COLO668 (cell line): ENCODE data around the gene STING1.
"Not testable (repeated sequence)": the region's sequence is repeated elsewhere in the genome, so short reads cannot be mapped to it uniquely, and the experiment has no call there.

Experiments
- DNase-seq: peaks from one replicate; lab custom pipeline; 2025; ENCODE audit not compliant: unreplicated experiment; lab: John Stamatoyannopoulos, UW

Gene STING1

DNA sequence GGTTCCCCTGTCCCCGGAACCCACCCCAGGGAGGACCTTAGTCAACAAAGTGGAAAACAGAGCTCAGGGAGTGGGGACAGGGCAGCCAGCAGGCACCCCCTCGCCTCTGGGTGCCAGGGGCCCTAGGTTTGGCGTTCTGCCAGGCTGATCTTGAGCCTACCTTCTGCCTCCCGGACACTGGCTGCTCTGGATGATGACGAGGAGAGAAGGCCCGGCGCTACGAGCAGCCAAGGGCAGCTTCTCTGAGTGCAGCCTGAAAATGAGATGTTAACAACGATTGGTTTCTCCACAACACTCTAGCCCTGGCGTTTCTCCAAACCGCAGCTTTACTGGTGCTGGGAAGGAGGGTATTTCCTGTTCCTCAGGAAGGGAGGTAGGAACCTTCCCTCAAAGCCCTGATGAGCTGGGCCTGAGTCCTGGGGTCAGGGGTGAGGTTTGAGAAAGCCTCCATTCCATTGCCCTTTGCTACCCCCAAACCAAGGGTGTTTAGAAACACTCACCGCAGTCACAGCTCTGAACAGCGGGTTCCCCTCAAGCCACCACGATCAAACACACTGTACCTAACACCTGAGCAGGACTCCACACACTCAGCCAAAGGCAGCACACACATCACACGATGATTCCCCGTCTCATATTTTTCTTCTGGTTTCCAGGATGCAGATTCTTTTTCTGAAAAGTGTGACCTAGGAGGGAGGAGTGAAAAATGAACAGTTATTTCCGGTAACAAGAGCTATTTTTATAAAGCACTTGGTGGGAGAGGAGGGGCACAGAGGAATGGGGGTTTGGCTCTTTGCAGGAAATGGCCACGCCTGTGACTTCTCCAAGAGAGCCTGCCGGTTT lies at the start of gene STING1:
TSS of gene STING1 (minus strand) at position 709 of the 840 bp plus-strand sequence. CDS start 1,054 bp downstream, outside the sequence.
- peak; percentile 47 for DNase-seq

DNA sequence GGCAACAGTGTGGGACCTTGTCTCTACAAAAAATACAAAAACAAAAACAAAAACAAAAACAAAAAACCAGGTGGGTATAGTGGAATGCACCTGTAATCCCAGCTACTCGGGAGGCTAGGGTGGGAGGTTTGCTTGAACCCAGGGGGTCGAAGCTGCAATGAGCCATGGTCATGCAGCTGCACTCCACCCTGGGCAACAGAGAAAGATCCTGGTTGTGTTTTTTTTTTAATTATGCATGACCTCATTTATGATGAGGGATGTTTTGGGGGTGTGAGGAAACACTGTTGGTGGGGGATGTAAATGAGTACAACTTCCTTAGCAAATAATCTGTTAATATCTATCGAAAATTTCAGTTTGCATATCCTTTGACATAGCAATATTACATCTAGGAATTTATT lies 49.2 kb upstream of the STING1 start:
- DNase-seq: no peak

- DNase-seq: not testable (repeated sequence)
These were observed 47.5 kb upstream of the STING1 start for GRCh38 chr5:139530079-139530478.

DNA sequence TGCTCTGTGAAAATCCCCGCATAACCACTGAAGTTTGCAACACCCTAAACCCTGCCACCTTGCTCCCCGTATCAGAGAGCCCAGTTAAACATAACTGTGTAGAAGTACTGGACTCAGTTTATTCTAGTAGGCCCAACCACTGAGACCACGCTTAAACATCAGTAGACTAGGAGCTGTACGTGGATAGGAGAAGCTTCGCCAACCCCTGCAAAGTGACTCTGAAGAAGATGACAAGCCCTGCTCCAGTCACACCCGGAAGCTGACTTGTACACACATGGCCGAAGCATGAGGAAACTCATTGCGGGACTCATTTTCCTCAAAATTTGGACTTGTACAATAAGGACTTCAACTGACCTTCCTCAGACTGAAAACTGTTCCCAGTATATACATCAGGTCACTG lies 46.1 kb upstream of the STING1 start:
- DNase-seq: not testable (repeated sequence)

GRCh38 chr5:139527896-139528467 lies 45.4 kb upstream of the STING1 start:
- not testable (repeated sequence) for DNase-seq

GRCh38 chr5:139527090-139527470 lies 44.5 kb upstream of the STING1 start:
- DNase-seq: not testable (repeated sequence)

DNA sequence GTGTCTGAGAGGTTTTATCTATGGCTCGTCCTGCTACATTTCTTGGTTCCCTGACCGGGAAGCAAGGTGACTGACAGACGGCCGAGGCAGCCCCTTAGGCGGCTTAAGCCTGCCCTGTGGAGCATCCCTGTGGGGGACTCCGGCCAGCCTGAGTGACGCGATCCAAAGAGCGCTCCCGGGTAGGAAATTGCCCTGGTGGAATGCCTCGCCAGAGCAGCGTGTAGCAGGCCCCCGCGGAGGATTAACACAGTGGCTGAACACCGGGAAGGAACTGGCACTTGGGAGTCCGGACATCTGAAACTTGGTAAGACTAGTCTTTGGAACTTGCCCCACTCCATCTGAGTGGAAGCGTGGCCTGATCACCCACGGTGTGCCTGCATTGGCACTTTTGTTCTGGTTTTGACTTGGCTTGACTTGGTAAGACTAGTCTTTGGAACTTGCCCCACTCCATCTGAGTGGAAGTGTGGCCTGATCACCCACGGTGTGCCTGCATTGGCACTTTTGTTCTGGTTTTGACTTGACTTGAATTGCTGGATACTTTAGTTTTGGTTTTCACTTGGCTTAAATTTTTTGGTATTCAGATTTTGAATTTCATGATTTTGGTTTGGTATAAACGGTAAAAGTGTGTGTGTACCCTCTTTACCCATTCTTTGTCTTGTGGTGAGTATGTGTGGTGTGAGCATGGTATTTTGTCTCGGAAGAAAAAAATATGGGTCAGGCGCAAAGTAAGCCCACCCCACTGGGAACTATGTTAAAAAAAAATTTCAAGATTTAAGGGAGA lies 43.9 kb upstream of the STING1 start:
- not testable (repeated sequence) for DNase-seq

DNA sequence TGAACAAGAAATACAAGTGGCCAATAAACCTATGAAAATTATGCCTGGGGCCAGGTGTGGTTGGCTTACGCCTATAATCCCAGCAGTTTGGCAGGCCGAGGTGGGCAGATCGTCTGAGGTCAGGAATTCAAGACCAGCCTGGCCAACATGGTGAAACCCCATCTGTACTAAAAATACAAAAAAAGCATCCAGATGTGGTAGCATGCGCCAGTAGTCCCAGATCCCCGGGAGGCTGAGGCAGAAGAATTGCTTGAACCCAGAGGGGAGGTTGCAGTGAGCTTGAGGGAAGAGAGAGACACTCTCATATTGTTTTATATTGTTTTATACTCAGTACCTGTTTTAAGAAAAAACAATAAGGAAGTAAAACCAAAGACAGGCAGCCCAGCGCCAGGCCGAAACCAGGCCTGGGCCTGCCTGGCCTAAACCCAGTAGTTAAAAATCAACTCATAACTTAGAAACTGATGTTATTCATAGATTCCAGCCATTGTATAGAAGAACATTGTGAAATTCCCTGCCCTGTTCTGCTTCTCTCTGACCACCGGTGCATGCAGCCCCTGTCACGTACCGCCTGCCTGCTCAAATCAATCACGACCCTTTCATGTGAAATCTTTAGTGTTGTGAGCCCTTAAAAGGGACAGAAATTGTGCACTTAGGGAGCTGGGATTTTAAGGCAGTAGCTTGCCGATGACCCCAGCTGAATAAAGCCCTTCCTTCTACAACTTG lies 43.2 kb upstream of the STING1 start:
- not testable (repeated sequence) for DNase-seq

DNA sequence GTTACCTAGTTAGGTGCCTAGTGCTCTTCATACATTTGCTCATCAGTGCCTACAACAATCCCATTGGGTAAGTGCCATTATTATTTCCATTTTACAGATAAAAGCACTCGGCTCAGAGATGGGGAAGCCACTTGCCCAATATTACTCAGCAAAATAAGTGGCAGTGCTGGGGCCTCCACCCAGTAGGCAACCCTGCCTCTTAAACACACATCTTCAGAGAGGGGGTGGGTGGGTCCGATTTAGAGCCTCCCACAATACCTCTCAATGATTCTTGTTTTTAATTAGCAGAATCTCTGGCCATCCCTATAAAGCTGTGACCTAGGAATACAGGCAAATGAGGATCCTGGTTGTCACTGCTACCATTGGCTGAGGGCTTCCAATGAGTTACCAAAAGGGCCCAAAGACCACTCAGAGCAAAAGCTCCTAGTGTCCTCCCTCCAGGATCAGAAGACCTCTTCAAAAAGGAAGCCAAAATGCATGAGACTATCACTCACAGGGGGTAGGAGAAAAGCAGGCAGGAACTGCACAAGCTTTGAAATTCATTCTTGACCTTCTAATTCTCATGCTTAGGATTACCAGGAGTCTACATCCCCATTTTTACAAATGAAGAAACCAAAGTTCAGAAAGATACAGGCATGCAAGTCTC lies 42.5 kb upstream of the STING1 start:
- DNase-seq: no peak

- no peak for DNase-seq
These were observed 41.9 kb upstream of the STING1 start for GRCh38 chr5:139524446-139524845.

DNA sequence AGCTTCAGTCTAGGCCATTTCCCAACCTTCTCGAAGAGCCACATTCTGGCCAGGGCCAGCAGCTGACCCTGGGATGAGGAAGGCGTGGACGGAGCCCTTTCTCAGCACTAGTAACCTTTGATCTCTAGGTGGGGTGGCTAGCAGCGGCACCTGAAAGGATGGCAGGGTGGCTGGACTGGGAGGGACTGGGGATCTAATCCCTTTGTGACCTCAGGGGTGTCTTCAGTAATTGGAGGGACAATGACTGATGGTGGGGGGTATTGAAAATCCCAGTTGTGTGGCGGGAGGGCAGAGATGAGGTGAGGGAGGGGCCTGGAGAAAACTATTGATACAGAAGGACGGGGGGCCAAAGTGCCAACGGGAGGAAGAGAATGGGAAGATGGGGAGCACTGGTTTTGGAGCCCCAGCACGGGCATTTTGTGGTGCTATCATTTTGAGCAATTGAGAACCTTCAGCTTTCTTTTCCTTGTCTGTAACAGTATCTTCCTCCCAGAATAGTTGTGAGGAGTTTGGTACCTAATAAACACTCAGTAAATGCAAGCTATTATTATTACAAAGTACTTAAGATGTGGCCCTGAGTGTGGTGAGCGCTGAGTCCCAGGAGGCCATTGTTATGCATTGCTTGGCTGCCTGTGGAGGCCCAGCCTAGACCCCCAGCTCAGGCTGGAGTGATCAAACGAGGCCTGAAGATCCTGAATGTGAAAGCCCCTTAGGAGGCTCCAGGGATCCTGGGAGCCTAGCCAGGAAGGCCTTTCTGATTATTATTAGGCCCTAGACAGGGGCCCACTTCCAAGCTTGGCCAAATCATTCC lies 41.3 kb upstream of the STING1 start:
- no peak for DNase-seq

DNA sequence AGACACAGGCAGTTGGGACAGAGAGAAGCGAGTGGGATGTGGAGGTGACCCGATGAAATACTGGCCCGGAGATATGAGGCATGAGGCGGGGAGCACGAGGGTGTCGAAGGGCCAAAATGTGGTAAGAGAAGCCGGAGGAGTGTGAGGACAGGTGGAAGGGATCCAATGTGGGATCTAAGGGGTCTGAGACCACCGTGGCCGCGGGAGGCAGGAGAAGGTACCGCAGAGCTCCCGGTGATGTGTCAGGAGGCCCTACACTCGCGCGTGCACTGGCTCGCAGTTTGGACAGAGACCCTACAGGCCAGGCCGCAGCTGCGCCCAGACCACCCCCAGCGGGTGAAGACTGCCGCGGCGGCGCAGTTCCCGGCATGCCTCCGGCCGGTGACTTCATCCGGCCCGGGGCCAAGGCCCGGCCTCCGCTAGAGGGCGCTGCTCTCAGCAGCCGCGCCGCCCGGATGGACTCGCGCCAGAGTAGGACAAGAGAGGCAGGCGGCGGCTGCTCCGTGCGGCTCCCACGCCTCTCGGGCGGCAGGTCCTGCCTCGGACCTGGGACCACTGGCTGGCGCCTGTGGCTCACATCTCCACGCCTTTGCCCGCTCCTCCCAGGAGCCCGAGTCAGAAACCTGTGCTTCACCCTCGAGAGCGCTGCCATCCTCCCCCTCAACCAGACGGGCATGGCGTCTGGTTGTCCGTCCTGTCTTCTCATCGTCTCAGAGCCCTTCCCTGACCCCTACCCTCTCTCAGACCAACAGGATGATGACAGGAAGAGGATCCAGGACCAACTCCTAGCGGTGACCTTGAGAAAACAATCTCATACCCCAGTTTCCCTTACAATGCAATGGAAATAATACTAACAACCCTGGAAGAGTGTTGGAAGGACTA lies 35.4 kb upstream of the STING1 start:
- peak; percentile 86 for DNase-seq

GRCh38 chr5:139514486-139514856 lies 31.9 kb upstream of the STING1 start:
- no peak for DNase-seq

GRCh38 chr5:139513852-139514485 lies 31.4 kb upstream of the STING1 start:
- no peak for DNase-seq

GRCh38 chr5:139513434-139513833 lies 30.9 kb upstream of the STING1 start:
- DNase-seq: peak; percentile 61

DNA sequence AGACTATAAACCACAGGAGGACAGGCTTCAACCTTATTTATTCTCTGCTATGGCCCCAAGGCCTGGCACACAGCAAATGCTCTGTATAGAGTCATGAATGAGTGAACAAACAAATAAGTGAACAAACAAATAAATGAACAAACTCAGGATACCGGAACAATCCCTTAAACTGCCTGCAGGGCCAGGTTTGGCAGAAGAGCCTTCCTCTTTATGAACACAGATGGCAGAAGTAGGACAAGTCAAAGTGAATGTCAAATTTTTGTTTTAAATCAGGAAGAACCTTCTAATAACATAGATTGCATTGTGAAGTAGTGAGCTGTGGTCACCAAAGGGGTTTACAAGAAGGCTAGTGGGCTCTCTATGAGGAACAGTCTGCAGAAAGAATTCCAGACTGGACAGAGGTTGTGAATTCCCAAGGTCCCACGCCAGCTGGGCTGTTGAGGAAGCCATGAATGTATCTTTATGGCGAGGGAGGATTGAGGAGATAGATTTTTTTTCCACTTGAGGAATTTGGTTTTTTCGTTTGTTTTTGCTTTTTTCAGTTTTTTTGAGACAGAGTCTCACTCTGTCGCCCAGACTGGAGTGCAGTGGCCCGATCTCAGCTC lies 30.3 kb upstream of the STING1 start:
- DNase-seq: no peak

DNA sequence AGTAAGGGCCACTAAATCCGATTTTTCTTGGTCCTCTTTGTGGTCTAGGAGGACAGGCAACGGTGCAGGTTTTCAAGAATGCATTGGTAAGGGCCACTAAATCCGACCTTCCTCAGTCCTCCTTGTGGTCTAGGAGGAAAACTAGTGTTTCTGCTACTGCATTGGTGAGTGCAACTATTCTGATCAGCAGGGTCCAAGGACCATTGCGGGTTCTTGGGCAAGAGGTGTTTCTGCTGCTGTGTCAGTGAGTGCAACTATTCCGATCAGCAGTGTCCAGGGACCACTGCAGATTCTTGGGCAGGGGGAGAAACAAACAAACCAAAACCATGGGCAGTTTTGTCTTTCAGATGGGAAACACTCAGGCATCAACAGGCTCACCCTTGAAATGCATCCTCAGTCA lies 22.2 kb upstream of the STING1 start:
- DNase-seq: not testable (repeated sequence)

DNA sequence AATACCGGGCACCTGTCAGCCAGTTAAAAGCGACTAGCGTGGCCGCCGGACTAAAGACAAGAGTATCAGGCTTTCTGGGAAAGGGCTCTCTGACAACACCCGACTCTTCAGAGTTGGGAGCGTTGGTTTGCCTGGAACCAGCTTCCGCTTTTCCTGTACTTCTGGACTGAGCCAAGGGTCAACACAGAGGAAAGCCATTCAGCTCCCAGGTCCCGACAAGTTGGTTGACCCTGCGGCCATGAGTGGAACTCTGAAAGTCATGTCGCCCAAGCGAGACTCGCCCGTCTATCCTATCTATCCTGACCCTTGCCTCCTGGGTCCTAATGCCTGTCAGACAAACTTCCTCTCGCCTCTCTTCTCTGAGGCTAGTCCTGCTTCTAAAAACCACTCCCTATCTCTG lies 21.3 kb upstream of the STING1 start:
- DNase-seq: not testable (repeated sequence)
